Uterus (tissue), 4 donors: ENCODE data around the gene ADCY6. TPM values are rescaled to one million over a fixed set of nuclear protein-coding genes. Genes with fewer than 3 reads are reported as not detected.

ENCODE experiments used
- DNase-seq, 2 donors: peaks; one replicate each; pipeline ENCODE4 v3.0.0-alpha.2; 2019 to 2020
- H3K27ac ChIP-seq, 2 donors: fragments of 200-600 bp; sonication (generic); 1 replicate in 1 of 2; 2 replicates in 1 of 2; pipeline ENCODE4 v1.5.1; 2016 to 2018
- H3K27me3 ChIP-seq, 2 donors: fragments of 200-600 bp; sonication (generic); one replicate each; pipeline ENCODE4 v1.5.1; 2018 to 2019; ENCODE audit warnings: control low read depth in 1 of 2
- H3K36me3 ChIP-seq, 2 donors: fragments of 200-600 bp; sonication (generic); one replicate each; pipeline ENCODE4 v1.5.1; 2019; ENCODE audit warnings: control low read depth in 1 of 2
- H3K4me1 ChIP-seq, 2 donors: fragments of 200-600 bp; sonication (generic); one replicate each; pipeline ENCODE4 v1.5.1; 2018 to 2019; ENCODE audit warnings: control low read depth in 1 of 2
- H3K4me3 ChIP-seq, 2 donors: fragments of 200-600 bp; sonication (generic); 1 replicate in 1 of 2; 2 replicates in 1 of 2; pipeline ENCODE4 v1.5.1; 2018 to 2019; ENCODE audit warnings: mild to moderate bottlenecking in 1 of 2
- H3K9me3 ChIP-seq, 2 donors: fragments of 200-600 bp; sonication (generic); one replicate each; pipeline ENCODE4 v1.5.1; 2019; ENCODE audit warnings: control low read depth in 1 of 2
- CTCF ChIP-seq, 4 experiments: fragments of 200-600 bp in 2 of 4; fragments of 450-650 bp in 2 of 4; sonication (generic) in 2 of 4; IDR thresholded peaks; one replicate each; pipeline ENCODE4 v1.5.1; 2016 to 2019; ENCODE audit warnings: antibody characterized with exemption in 4 of 4, mild to moderate bottlenecking in 2 of 4, moderate library complexity in 1 of 4
- POLR2A ChIP-seq, 2 donors: fragments of 450-650 bp; IDR thresholded peaks; one replicate each; pipeline ENCODE4 v1.6.1; 2016; ENCODE audit warnings: antibody characterized with exemption in 2 of 2, mild to moderate bottlenecking in 1 of 2, moderate library complexity in 1 of 2
- intact Hi-C: fragments of 100-400 bp; cut with DNase I; formaldehyde crosslinking; loops from one replicate; pipeline ENCODE4 v1.15.1; 2023; ENCODE audit warnings: low total_unique reads
- total RNA-seq, 4 donors: library from RNA; depleted of rRNA in 3 of 4; stranded (reverse); fragments of >200 nt in 3 of 4; gene quantifications; one replicate each; pipeline versions ENCODE4 v1.1.0 to v1.2.4, GENCODE V29; 2014 to 2023
- donor health status: DM: yes; HTN: yes; CAD: no.

The ADCY6 gene
- total RNA-seq: 10 to 100 TPM; 10.6 to 75.8 (median 55.0) TPM

- peak; percentile 76 to 80 for DNase-seq
- Histone ChIP-seq H3K27ac (peak within 1 kb of the TSS; percentile 91 to 95), H3K36me3 (no peaks in the 10 kb centered on the region), H3K9me3 (no peaks in the 10 kb centered on the region), H3K4me3 (peak within 1 kb of the TSS; percentile 81 to 95), H3K4me1 (no peaks in the 10 kb centered on the region), H3K27me3 (no peaks in the 10 kb centered on the region)
- peak; percentile 19 to 49 for TF ChIP-seq POLR2A (IDR thresholded peaks at IDR 0.05)
- no peak for TF ChIP-seq CTCF (IDR thresholded peaks at IDR 0.05)
- intact Hi-C loops: no loop called here
Observed at GRCh38 chr12:48788854-48789775, at the start of gene ADCY6. TSS of gene ADCY6 (minus strand) at chr12:48789089. CDS start at chr12:48783434, 5,655 bp downstream.

GRCh38 chr12:48838048-48838447, 49.2 kb upstream of the ADCY6 start:
- no peak for DNase-seq
- intact Hi-C loops: no loop called here
- TF ChIP-seq CTCF (IDR thresholded peaks at IDR 0.05): no peak
- TF ChIP-seq POLR2A (IDR thresholded peaks at IDR 0.05): no peak
- Histone ChIP-seq H3K9me3 (no peaks in the 10 kb centered on the region), H3K4me3 (no peak overlapping the region), H3K27me3 (no peaks in the 10 kb centered on the region), H3K27ac (no peak overlapping the region), H3K4me1 (no peaks in the 10 kb centered on the region), H3K36me3 (no peaks in the 10 kb centered on the region)

GRCh38 chr12:48832321-48833060, 43.6 kb upstream of the ADCY6 start:
- no peak for DNase-seq
- Histone ChIP-seq H3K27me3 (no peaks in the 10 kb centered on the region), H3K36me3 (no peaks in the 10 kb centered on the region), H3K4me3 (no peak overlapping the region), H3K9me3 (no peaks in the 10 kb centered on the region), H3K27ac (no peak overlapping the region), H3K4me1 (no peaks in the 10 kb centered on the region)
- no peak for TF ChIP-seq POLR2A (IDR thresholded peaks at IDR 0.05)
- intact Hi-C loops: no loop called here

GRCh38 chr12:48831257-48831656, 42.4 kb upstream of the ADCY6 start:
- intact Hi-C loops: no loop called here
- no peak for DNase-seq
- no peaks in the 10 kb centered on the region for H3K4me1 ChIP-seq
- H3K27me3 ChIP-seq: no peaks in the 10 kb centered on the region
- TF ChIP-seq POLR2A (IDR thresholded peaks at IDR 0.05) (no peak), CTCF (IDR thresholded peaks at IDR 0.05) (no peak)
- H3K9me3 ChIP-seq: no peaks in the 10 kb centered on the region
- H3K4me3 ChIP-seq: no peak overlapping the region
- no peak overlapping the region for H3K27ac ChIP-seq
- no peaks in the 10 kb centered on the region for H3K36me3 ChIP-seq

GRCh38 chr12:48828841-48829575, 40.1 kb upstream of the ADCY6 start:
- intact Hi-C loops: no loop called here
- H3K4me1 ChIP-seq: no peaks in the 10 kb centered on the region
- H3K4me3 ChIP-seq: no peak overlapping the region
- no peak overlapping the region for H3K27ac ChIP-seq
- DNase-seq: no peak
- H3K36me3 ChIP-seq: no peaks in the 10 kb centered on the region
- no peak for TF ChIP-seq CTCF (IDR thresholded peaks at IDR 0.05)
- no peaks in the 10 kb centered on the region for H3K27me3 ChIP-seq
- no peaks in the 10 kb centered on the region for H3K9me3 ChIP-seq
